Stomach (tissue), 9 donors: ENCODE data around the gene MRPL27. TPM values are rescaled to one million over a fixed set of nuclear protein-coding genes. Genes with fewer than 3 reads are reported as not detected.
A peak's percentile ranks its signal among the peaks of the same experiment; 100 is the strongest.

Experiments used
- DNase-seq, 2 donors: peaks; one replicate each; pipeline versions ENCODE4 v3.0.0 to v3.0.0-alpha.2; 2013 to 2019
- H3K27ac ChIP-seq, 5 donors: fragments of 200-600 bp in 4 of 5; sonication (generic) in 4 of 5; one replicate each; pipeline ENCODE4 v1.5.1; 2013 to 2019; ENCODE audit warnings: mild to moderate bottlenecking in 1 of 5, moderate library complexity in 1 of 5
- H3K27me3 ChIP-seq, 3 donors: fragments of 200-600 bp; sonication (generic); one replicate each; pipeline ENCODE4 v1.5.1; 2017 to 2019; ENCODE audit warnings: mixed run types in 1 of 3
- H3K36me3 ChIP-seq, 4 donors: fragments of 200-600 bp; sonication (generic); 1 replicate in 3 of 4; 2 replicates in 1 of 4; pipeline ENCODE4 v1.5.1; 2016 to 2019
- H3K4me1 ChIP-seq, 4 donors: fragments of 200-600 bp; sonication (generic); one replicate each; pipeline ENCODE4 v1.5.1; 2016 to 2019
- H3K4me3 ChIP-seq, 4 donors: fragments of 200-600 bp; sonication (generic) in 3 of 4; one replicate each; pipeline ENCODE4 v1.5.1; 2016 to 2019; ENCODE audit warnings: mild to moderate bottlenecking in 1 of 4
- H3K9me3 ChIP-seq, 4 donors: fragments of 200-600 bp; sonication (generic); one replicate each; pipeline ENCODE4 v1.5.1; 2016 to 2019
- EP300 ChIP-seq: sonication (generic); formaldehyde crosslinking; IDR thresholded peaks from one replicate; pipeline ENCODE4 v1.6.1; 2017; ENCODE audit warnings: antibody characterized with exemption
- POLR2A ChIP-seq, 4 donors: fragments of 450-650 bp; IDR thresholded peaks; one replicate each; pipeline ENCODE4 v1.6.1; 2016; ENCODE audit warnings: antibody characterized with exemption in 4 of 4, control low read depth in 2 of 4, mild to moderate bottlenecking in 1 of 4, moderate library complexity in 1 of 4
- POLR2AphosphoS5 ChIP-seq, 3 donors: sonication (generic); formaldehyde crosslinking; IDR thresholded peaks; one replicate each; pipeline ENCODE4 v1.6.1; 2016; ENCODE audit warnings: antibody characterized with exemption in 3 of 3
- WGBS, 5 donors: extraction: QIAGEN DNeasy Blood & Tissue Kit in 3 of 5; methylation state at CpG; one replicate each; pipeline versions ENCODE4 v1.1.5 to v1.1.7; 2013 to 2018; 5-methylcytosine and 5-hydroxymethylcytosine counted together
- intact Hi-C: fragments of 100-400 bp; cut with DNase I; formaldehyde crosslinking; loops from one replicate; pipeline ENCODE4 v1.15.1; 2023; ENCODE audit warnings: low total_unique reads
- polyA plus RNA-seq, 3 donors: library from polyadenylated mRNA; stranded (reverse); fragments of 200-250 nt; gene quantifications; one replicate each; pipeline ENCODE4 v1.2.3, GENCODE V29; 2013
- total RNA-seq, 5 donors: library from RNA; depleted of rRNA; stranded (reverse); fragments of >200 nt; gene quantifications; one replicate each; pipeline versions ENCODE4 v1.1.0 to v1.2.3, GENCODE V29; 2014 to 2016
- TF ChIP-seq, protein P1 (sequence below), 7 experiments: fragments of 450-650 bp in 4 of 7; fragments of 200-600 bp in 3 of 7; sonication (generic) in 3 of 7; IDR thresholded peaks; one replicate each; pipeline ENCODE4 v1.5.1; 2016 to 2019; ENCODE audit warnings: antibody characterized with exemption in 7 of 7, control low read depth in 2 of 7, mild to moderate bottlenecking in 1 of 7
- donor health status: healthy with polysubstance abuse.
- donor health status: Bipolar disorder and iron deficiency.
- donor health status: healthy.

The MRPL27 gene
- total and polyA plus RNA-seq, 8 donors: 25.0 to 258 (median 60.1) TPM

DNA sequence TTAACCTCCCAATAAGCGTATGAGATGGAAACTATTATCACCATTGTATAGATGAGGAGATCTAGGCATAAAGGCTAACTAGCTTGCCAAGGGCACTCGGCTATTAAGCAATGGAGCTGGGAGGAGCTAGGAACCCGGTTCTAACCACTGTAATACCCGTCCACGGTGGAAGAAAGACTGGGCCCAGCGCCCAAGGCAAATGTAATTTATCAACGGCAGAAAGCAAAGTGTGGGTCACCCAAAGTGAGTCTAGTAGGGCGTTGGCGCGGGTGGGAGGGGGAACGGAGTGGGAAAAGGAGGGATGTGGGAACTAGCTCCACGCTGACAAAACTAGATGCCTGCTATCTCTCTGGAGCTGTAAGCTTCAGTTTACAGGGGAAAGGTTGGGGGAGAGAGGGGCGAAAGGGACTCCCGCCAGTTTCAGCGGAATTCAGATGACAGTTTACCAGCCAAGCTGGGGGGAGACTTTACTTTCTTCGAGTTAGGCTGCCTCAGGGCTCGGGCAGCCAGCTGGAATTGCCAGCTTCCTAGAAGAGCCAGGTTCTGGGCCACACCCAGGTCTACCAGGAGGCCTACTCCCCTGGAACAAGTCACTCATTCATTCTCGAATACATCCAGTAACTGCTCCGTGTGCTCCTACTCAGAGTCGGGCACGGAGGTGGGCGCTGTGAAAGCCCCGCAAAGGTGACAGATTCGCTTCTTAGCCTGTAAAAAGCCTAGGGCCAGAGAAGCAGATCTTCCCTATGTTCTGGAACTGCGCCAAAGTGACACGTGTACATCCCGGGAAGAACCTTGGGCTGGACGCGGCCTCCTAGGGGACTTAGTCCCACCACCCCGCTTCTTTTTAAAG, 23.5 kb upstream of the MRPL27 start:
- H3K4me1 ChIP-seq: peaks cover 25 to 60% (median 53%) of the 10 kb centered on the region in 4 donors
- DNase-seq: peak; percentile 83
- no peaks in the 10 kb centered on the region for H3K27me3 ChIP-seq
- peak overlapping the region; percentile 88 to 97 (median 96) for H3K27ac ChIP-seq
- peak overlapping the region; percentile 75 to 98 (median 90) for H3K4me3 ChIP-seq
- 2 to 6% (median 5%) methylated on average over 27 to 30 of the region's 30 CpGs for WGBS, 5 donors
- H3K9me3 ChIP-seq: no peaks in the 10 kb centered on the region
- intact Hi-C loops: no loop called here
- TF ChIP-seq, protein P1, sequence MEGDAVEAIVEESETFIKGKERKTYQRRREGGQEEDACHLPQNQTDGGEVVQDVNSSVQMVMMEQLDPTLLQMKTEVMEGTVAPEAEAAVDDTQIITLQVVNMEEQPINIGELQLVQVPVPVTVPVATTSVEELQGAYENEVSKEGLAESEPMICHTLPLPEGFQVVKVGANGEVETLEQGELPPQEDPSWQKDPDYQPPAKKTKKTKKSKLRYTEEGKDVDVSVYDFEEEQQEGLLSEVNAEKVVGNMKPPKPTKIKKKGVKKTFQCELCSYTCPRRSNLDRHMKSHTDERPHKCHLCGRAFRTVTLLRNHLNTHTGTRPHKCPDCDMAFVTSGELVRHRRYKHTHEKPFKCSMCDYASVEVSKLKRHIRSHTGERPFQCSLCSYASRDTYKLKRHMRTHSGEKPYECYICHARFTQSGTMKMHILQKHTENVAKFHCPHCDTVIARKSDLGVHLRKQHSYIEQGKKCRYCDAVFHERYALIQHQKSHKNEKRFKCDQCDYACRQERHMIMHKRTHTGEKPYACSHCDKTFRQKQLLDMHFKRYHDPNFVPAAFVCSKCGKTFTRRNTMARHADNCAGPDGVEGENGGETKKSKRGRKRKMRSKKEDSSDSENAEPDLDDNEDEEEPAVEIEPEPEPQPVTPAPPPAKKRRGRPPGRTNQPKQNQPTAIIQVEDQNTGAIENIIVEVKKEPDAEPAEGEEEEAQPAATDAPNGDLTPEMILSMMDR (IDR thresholded peaks at IDR 0.05): no peak
- TF ChIP-seq POLR2A (IDR thresholded peaks at IDR 0.05) (no peak), POLR2AphosphoS5 (IDR thresholded peaks at IDR 0.05) (peak in 1 of 3 donors; percentile 30), EP300 (no peak)
- H3K36me3 ChIP-seq: peaks cover 28 to 40% (median 37%) of the 10 kb centered on the region in 4 donors

DNA sequence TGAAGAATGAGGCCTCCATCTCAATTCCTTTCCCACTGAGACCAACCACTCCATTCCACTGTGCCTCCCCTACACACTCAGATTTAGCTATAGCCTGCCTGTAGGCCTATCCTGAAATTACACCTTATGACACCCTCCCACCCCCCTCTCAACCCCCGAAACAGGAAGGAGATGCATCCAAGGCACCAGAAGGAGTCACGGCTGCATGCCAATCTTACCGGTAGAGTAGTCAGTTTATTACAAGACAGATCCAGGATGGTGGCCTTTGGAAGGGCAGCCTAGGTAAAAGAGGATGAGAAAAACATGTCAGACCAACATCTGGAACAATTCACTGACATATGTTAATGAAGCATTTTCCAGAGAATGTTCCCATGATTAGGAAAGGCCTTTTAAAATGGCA, 21.7 kb upstream of the MRPL27 start:
- no peak for DNase-seq
- peak overlapping the region in 2 of 4 donors; percentile 90 to 98 for H3K4me3 ChIP-seq
- TF ChIP-seq, protein P1 (IDR thresholded peaks at IDR 0.05): no peak
- TF ChIP-seq POLR2AphosphoS5 (IDR thresholded peaks at IDR 0.05) (no peak), POLR2A (IDR thresholded peaks at IDR 0.05) (no peak), EP300 (no peak)
- H3K27me3 ChIP-seq: no peaks in the 10 kb centered on the region
- no peaks in the 10 kb centered on the region for H3K9me3 ChIP-seq
- peaks cover 27 to 77% (median 62%) of the 10 kb centered on the region in 4 donors for H3K4me1 ChIP-seq
- peaks cover 43 to 57% (median 55%) of the 10 kb centered on the region in 4 donors for H3K36me3 ChIP-seq
- intact Hi-C loops: no loop called here
- no peak overlapping the region for H3K27ac ChIP-seq
- WGBS, 5 donors: 5 to 33% (median 25%) methylated on average over 3 of the region's 3 CpGs

DNA sequence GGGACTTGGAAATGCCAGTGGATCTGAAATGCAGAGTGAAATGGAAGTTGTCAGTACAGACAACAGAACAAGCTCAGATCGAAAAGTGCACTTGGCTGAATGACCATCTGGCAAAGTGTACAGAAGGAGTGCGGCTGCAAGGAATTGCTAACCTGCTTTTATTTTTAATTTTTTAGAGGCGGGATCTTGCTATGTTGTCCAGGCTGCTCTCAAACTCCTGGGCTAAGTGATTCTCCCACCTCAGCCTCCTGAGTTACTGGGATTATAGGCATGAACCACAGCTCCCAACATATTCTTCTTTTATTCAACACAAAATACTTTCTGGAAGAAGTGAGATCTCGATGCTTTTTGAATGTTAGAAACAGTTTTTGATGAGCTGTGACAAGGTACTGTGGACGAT, 20.7 kb upstream of the MRPL27 start:
- no peaks in the 10 kb centered on the region for H3K27me3 ChIP-seq
- H3K27ac ChIP-seq: no peak overlapping the region
- DNase-seq: no peak
- TF ChIP-seq EP300 (no peak), POLR2AphosphoS5 (IDR thresholded peaks at IDR 0.05) (no peak), POLR2A (IDR thresholded peaks at IDR 0.05) (no peak)
- TF ChIP-seq, protein P1 (IDR thresholded peaks at IDR 0.05): no peak
- H3K9me3 ChIP-seq: no peaks in the 10 kb centered on the region
- H3K36me3 ChIP-seq: peaks cover 45 to 67% (median 65%) of the 10 kb centered on the region in 4 donors
- intact Hi-C loops: no loop called here
- H3K4me1 ChIP-seq: peaks cover 27 to 85% (median 69%) of the 10 kb centered on the region in 4 donors
- no peak overlapping the region for H3K4me3 ChIP-seq
- 69 to 86% (median 82%) methylated on average over 5 of the region's 5 CpGs for WGBS, 5 donors

DNA sequence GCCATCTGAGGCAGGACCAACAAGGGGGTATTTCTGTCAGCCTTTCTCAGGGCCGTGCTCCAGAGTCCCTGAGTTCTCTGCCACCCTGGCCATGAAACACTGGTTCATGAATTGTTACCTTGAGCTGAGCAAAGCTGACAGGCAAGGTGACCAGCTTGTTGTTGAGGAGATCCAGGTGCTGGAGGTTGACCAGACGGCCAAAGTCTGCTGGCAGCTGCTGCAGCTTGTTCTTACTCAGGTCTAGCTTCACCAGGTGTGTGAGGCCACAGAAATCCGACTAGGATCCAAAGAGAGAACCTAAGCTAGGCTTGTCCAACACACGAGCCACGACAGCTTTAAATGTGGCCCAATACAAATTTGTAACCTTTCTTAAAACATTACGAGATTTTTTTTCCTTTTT, 19.6 kb upstream of the MRPL27 start:
- H3K27ac ChIP-seq: peak overlapping the region in 1 of 5 donors; percentile 14
- DNase-seq: peak in 1 of 2 donors; percentile 58
- H3K36me3 ChIP-seq: peaks cover 54 to 78% (median 76%) of the 10 kb centered on the region in 4 donors
- H3K4me1 ChIP-seq: peaks cover 27 to 85% (median 65%) of the 10 kb centered on the region in 4 donors
- intact Hi-C loops: no loop called here
- no peak overlapping the region for H3K4me3 ChIP-seq
- no peaks in the 10 kb centered on the region for H3K27me3 ChIP-seq
- WGBS, 5 donors: 60 to 81% (median 68%) methylated on average over 6 of the region's 6 CpGs
- no peaks in the 10 kb centered on the region for H3K9me3 ChIP-seq
- no peak for TF ChIP-seq POLR2A (IDR thresholded peaks at IDR 0.05)
- no peak for TF ChIP-seq POLR2AphosphoS5 (IDR thresholded peaks at IDR 0.05)
- no peak for TF ChIP-seq EP300
- TF ChIP-seq, protein P1 (IDR thresholded peaks at IDR 0.05): no peak
